ENCODE measurements around the gene RTP3. TPM values are rescaled to one million over a fixed set of nuclear protein-coding genes. Genes with fewer than 3 reads are reported as not detected.
"Not testable (repeated sequence)": the region's sequence is repeated elsewhere in the genome, so short reads cannot be mapped to it uniquely, and the experiment has no call there.

The RTP3 gene
- total RNA-seq, 1 donor from 2014 or later = not detected

DNA sequence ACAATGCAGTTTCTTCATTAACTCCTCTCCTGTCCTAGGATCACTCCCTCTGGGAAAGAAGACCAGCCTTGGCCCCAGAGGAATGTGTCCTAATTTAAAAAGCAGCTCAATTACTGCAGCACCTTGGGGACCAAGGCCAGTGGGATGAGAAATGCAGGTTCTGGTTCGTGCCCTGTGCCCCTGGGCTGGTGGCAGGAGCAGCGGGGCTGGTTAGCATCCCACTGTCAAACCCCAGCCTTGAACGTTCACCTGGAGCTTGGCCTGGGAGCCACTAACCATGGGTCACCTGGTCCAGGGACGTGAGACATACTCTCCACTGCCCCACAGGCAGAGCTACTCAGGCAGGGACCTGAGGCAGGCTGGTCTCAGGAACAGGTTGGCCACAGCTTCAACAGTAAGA is 8.4 kb upstream of the RTP3 start:
- H3K27ac Mint-ChIP-seq = no peak overlapping the region
- H3K36me3 Mint-ChIP-seq (ENCODE audit: low read depth) = no peaks in the 10 kb centered on the region
- no peaks in the 10 kb centered on the region for H3K9me3 Mint-ChIP-seq
- peaks cover 40% of the 10 kb centered on the region for H3K27me3 Mint-ChIP-seq (ENCODE audit: low read depth)
- no peak overlapping the region for H3K4me3 Mint-ChIP-seq (ENCODE audit: low read depth)
- DNase-seq (ENCODE audit: low spot score) = no peak
- intact Hi-C loops (cut with micrococcal nuclease) = loop anchor here (5.0 kb wide), 1 partner anchor 48 kb away; no protein-coding TSS in a partner anchor
- H3K4me1 Mint-ChIP-seq (ENCODE audit: low read depth) = peaks cover 15% of the 10 kb centered on the region

DNA sequence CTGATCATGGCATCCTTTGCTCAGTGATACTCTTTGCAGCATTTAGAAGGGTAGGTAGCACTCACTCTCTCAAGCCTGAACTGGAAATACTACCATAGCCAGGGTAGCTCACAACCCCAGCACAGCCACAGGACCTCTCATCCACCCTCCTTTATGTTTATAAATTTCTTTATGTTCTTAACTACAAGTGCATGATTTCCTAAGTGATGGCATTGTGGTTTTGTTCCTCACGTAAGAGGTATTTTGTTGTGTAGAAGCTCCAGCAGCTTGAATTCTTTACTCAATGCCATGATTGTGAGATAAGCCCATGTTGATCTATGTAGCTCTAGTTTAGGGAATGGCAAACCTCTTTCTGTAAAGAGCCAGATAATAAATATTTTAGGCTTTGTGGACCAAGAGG is 7.9 kb upstream of the RTP3 start:
- Mint-ChIP-seq H3K4me1 (ENCODE audit: low read depth) (peaks cover 15% of the 10 kb centered on the region), H3K4me3 (ENCODE audit: low read depth) (no peak overlapping the region)
- intact Hi-C loops (cut with micrococcal nuclease) = loop anchor here (5.0 kb wide), 1 partner anchor 47 kb away; no protein-coding TSS in a partner anchor

DNA sequence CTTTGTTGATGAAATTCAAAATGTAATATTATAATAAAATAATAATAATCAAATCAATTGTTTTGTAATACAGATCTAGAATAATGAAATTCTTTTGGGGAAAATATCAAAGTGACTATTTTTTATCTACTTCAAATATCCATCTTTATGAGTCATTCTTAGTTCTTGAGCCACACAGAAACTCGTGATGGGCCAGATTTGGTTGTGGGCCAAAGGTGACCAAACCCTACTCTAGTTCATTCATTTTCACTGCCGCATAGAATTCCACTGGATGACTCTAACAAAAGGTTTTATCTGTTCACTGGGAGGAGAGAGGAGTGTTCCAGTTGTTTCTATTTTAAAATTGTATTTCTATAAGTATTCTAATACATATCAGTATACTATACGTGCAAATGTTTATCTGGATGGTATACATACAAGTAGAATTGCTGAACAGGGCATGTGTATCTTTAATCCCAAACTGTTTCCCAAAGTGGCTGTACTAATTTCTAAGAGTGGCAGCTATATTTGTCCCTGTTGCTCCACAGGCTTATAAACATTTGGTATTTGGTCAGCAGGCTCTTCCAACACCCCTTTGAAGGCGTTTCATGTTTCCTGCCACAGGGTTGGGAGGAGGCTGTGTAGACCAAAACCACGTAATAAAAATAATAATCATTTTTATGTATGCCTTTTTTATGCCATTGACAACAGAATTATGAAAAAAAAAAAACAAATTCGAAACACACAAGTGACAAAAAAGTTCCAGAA is 7.3 kb upstream of the RTP3 start:
- H3K4me3 Mint-ChIP-seq (ENCODE audit: low read depth) = no peak overlapping the region

More for the DNA sequence above, 7.9 kb upstream of the RTP3 start:
- no peaks in the 10 kb centered on the region for H3K36me3 Mint-ChIP-seq (ENCODE audit: low read depth)
- no peak for DNase-seq (ENCODE audit: low spot score)
- no peak overlapping the region for H3K27ac Mint-ChIP-seq
- H3K9me3 Mint-ChIP-seq = no peaks in the 10 kb centered on the region
- H3K27me3 Mint-ChIP-seq (ENCODE audit: low read depth) = peaks cover 40% of the 10 kb centered on the region

DNA sequence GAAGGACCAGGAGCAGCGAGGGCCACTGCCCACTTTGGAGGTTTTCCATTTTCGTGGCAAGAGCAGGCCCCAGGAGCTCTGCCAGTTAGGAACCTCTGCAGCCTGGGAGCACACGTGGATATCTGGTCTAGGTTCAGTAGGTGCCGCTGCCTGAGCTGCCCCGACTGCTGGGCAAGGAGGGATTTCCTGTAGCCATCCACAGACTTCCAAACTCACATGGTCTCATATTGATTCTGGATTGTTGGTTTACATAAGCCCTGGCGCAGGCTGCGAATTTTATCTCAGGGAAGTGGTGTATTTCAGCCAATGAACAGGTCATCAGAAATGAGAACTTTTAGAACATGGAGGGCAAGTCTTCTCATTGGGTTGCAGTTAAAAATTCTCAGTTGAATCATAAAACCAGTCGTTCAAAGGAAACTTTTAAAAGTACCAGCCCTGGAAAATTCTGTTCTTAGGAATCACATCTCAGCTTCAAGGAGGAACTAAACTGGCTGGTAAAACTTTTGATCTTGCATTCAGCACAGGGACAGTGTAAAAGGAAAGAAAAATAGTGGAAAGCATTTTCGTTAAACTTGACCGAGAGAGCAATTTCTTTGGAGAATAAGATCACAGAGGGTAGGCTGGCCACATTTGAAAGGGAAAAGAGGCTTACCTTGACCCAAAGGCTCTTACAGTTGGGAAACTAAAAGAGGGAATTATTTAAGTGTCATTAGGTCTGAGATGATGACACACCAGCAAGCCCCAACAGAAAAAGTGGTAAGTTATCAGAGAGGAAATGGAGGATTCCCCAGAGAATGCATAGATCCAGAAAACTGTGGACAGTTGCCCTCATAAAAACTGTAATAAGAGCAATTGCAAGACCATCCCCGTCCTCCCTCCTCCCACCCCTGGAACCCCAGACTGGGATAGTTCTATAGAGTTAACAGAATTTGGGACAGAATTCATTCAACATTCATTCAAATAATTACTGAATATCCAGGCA is 6.4 kb upstream of the RTP3 start:
- H3K4me3 Mint-ChIP-seq (ENCODE audit: low read depth) = no peak overlapping the region
- H3K27ac Mint-ChIP-seq = no peak overlapping the region
- H3K27me3 Mint-ChIP-seq (ENCODE audit: low read depth) = peaks cover 38% of the 10 kb centered on the region
- no peaks in the 10 kb centered on the region for H3K36me3 Mint-ChIP-seq (ENCODE audit: low read depth)
- DNase-seq (ENCODE audit: low spot score) = no peak
- no peaks in the 10 kb centered on the region for H3K9me3 Mint-ChIP-seq
- intact Hi-C loops (cut with micrococcal nuclease) = no loop called here
- H3K4me1 Mint-ChIP-seq (ENCODE audit: low read depth) = peaks cover 15% of the 10 kb centered on the region

More for the DNA sequence above, 7.3 kb upstream of the RTP3 start:
- no peak for DNase-seq (ENCODE audit: low spot score)
- H3K4me1 Mint-ChIP-seq (ENCODE audit: low read depth) = peaks cover 15% of the 10 kb centered on the region
- no peak overlapping the region for H3K27ac Mint-ChIP-seq
- H3K27me3 Mint-ChIP-seq (ENCODE audit: low read depth) = peaks cover 40% of the 10 kb centered on the region
- intact Hi-C loops (cut with micrococcal nuclease) = no loop called here
- H3K36me3 Mint-ChIP-seq (ENCODE audit: low read depth) = no peaks in the 10 kb centered on the region
- H3K9me3 Mint-ChIP-seq = no peaks in the 10 kb centered on the region

DNA sequence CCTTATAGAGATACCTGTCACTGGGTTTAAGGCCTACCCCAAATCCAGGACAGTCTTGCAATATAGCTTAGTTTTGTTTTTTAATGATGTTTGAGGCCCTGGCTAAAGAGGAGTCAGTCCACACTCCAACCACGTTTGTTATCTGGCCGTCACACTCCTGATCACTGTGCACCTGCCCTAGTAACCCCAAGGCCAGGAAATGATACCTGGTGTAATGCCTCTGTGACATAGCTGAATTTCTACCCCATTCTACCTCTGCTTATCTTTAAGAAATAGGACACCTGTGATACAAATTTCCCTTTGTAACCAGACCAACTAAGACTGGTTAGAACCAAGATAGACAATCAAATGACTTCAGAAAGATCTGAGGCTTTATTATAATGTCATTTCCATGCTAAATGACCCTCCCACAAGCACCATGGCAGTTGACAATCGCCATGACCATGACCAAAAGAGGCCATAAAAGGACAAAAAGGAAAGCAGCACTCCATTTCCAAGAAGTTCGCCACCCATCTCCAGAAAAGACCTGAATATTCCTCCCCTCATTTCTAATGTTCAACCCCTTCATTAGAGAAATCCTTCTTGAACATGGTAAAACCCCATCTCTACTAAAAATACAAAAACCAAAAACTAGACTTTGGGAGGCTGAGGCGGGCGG is 4.8 kb upstream of the RTP3 start:
- peaks cover 15% of the 10 kb centered on the region for H3K4me1 Mint-ChIP-seq (ENCODE audit: low read depth)
- no peaks in the 10 kb centered on the region for H3K36me3 Mint-ChIP-seq (ENCODE audit: low read depth)
- H3K4me3 Mint-ChIP-seq (ENCODE audit: low read depth) = no peak overlapping the region
- H3K9me3 Mint-ChIP-seq = no peaks in the 10 kb centered on the region
- no peak overlapping the region for H3K27ac Mint-ChIP-seq
- DNase-seq (ENCODE audit: low spot score) = no peak
- intact Hi-C loops (cut with micrococcal nuclease) = no loop called here
- H3K27me3 Mint-ChIP-seq (ENCODE audit: low read depth) = peaks cover 26% of the 10 kb centered on the region

DNA sequence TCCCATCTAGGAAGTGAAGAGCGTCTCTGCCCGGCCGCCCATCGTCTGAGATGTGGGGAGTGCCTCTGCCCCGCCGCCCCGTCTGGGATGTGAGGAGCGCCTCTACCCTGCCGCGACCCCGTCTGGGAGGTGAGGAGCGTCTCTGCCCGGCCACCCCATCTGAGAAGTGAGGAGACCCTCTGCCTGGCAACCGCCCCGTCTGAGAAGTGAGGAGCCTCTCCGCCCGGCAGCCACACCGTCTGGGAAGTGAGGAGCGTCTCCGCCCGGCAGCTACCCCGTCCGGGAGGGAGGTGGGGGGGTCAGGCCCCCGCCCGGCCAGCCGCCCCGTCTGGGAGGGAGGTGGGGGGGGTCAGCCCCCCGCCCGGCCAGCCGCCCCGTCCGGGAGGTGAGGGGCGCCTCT is 3.3 kb upstream of the RTP3 start:
- H3K4me1 Mint-ChIP-seq (ENCODE audit: low read depth); H3K4me3 Mint-ChIP-seq (ENCODE audit: low read depth); intact Hi-C loops (cut with micrococcal nuclease): not testable (repeated sequence)

DNA sequence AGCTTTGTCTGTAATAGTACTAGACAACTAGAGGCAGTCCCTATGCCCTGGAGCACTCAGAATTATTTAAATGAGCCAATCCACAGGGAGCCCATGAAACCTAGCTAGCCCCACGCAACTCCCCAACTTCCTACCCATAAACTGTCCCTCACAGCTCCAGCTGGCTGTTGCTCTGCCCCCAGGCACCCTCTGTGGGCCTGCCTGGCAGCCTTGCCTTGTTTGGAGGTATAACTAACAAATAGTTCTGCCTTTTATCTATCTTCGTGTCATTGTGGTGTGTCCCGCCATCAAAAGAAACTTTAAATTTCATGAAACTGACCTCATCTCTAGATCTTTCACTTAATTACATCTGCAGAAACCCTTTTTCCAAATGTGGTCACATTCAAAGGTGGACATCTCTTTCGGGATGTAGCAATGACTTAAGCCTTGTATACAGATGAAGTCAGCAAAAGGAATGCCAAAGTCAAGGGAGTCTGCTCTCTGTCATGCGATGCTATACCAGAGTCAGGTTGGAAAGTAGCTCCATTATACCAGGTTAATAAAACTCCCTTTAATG is 1.8 kb upstream of the RTP3 start:
- H3K27ac Mint-ChIP-seq = no peak overlapping the region
- intact Hi-C loops (cut with micrococcal nuclease) = loop anchor here (2.0 kb wide), 1 partner anchor 63 kb away; no protein-coding TSS in a partner anchor
- H3K4me3 Mint-ChIP-seq (ENCODE audit: low read depth) = no peak overlapping the region
- H3K4me1 Mint-ChIP-seq (ENCODE audit: low read depth) = peaks cover 2% of the 10 kb centered on the region
- H3K27me3 Mint-ChIP-seq (ENCODE audit: low read depth) = peaks cover 19% of the 10 kb centered on the region
- no peaks in the 10 kb centered on the region for H3K36me3 Mint-ChIP-seq (ENCODE audit: low read depth)
- DNase-seq (ENCODE audit: low spot score) = no peak
- no peaks in the 10 kb centered on the region for H3K9me3 Mint-ChIP-seq

More for the DNA sequence above, 3.3 kb upstream of the RTP3 start:
- H3K36me3 Mint-ChIP-seq (ENCODE audit: low read depth); H3K9me3 Mint-ChIP-seq; H3K27ac Mint-ChIP-seq; DNase-seq (ENCODE audit: low spot score): not testable (repeated sequence)
- peaks cover 24% of the 10 kb centered on the region for H3K27me3 Mint-ChIP-seq (ENCODE audit: low read depth)

DNA sequence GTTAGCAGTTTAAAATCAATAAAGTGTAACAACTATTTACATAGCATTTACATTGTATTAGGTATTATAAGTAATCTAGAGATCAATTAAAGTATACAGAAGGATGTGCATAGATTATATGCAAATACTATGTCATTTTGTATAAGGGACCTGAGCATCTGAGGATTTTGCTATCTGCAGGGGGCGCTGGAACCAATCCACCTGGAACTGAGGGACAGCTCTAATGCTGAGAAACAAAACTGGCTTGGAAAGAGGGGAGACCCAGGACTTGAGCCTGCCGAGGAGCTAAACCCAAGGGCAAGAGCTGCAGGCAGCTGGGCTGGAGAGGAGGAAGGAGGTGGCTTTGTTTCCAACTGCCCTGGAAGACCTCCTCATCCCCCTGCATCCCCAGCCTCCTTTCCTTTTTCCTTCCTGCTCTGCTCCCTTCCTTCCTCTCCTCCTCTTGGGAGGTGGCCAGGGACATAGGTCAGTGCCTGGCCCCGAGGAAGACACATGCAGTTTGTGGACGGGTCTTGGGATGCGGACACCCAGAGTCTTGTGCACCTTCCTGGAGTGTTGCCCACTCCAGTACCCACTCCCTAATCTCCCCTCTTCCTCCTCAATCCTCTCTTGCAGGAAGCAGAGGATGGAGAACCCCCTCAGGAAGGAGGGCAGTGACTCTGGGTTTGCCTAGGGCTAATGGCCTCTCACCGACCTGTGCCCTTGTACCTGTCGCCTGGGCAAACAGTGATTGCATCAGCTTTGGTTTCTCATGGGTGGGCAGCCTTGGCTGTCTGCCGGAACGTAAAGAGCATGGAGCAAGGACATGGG is 825 bp upstream of the RTP3 start:
- no peak overlapping the region for H3K27ac Mint-ChIP-seq
- H3K9me3 Mint-ChIP-seq = no peaks in the 10 kb centered on the region
- H3K4me3 Mint-ChIP-seq (ENCODE audit: low read depth) = no peak overlapping the region
- DNase-seq (ENCODE audit: low spot score) = peak; percentile 20
- intact Hi-C loops (cut with micrococcal nuclease) = loop anchor here (2.0 kb wide), 1 partner anchor 62 kb away; no protein-coding TSS in a partner anchor
- no peaks in the 10 kb centered on the region for H3K36me3 Mint-ChIP-seq (ENCODE audit: low read depth)
- H3K4me1 Mint-ChIP-seq (ENCODE audit: low read depth) = peaks cover 2% of the 10 kb centered on the region
- H3K27me3 Mint-ChIP-seq (ENCODE audit: low read depth) = peaks cover 13% of the 10 kb centered on the region

DNA sequence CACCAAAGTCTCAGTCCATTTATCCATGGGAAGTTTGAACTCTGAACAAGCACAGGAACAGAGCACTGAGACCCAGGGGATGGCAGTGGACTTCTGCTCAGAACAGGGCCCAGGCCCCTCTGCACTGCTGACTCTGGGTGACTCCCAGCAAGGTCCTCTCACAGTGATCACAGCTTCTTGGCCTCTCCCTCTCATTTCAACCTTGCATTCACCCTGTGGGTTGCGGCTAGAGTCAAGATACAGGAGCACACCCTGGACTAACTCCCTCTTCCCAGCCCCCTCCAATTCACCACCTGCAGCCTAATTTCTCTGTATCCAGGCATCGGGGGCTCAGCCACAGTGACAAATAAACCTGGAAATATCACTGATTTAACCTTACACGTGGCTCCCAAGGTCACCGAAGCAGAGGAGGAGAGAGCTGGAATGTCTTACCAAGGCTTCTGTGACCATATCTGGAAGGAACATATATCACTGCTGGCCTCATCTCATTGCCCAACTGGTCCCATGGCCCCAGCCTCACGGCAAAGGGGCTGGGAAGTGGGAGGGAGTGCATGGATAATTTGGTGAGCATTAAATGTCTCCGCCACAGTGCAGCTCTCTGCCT is 1.2 kb downstream of the RTP3 start:
- intact Hi-C loops (cut with micrococcal nuclease) = no loop called here
- DNase-seq (ENCODE audit: low spot score) = no peak
- Mint-ChIP-seq H3K27me3 (ENCODE audit: low read depth) (peaks cover 6% of the 10 kb centered on the region), H3K9me3 (no peaks in the 10 kb centered on the region), H3K27ac (no peak overlapping the region), H3K4me3 (ENCODE audit: low read depth) (no peak overlapping the region), H3K36me3 (ENCODE audit: low read depth) (no peaks in the 10 kb centered on the region), H3K4me1 (ENCODE audit: low read depth) (peaks cover 5% of the 10 kb centered on the region)

DNA sequence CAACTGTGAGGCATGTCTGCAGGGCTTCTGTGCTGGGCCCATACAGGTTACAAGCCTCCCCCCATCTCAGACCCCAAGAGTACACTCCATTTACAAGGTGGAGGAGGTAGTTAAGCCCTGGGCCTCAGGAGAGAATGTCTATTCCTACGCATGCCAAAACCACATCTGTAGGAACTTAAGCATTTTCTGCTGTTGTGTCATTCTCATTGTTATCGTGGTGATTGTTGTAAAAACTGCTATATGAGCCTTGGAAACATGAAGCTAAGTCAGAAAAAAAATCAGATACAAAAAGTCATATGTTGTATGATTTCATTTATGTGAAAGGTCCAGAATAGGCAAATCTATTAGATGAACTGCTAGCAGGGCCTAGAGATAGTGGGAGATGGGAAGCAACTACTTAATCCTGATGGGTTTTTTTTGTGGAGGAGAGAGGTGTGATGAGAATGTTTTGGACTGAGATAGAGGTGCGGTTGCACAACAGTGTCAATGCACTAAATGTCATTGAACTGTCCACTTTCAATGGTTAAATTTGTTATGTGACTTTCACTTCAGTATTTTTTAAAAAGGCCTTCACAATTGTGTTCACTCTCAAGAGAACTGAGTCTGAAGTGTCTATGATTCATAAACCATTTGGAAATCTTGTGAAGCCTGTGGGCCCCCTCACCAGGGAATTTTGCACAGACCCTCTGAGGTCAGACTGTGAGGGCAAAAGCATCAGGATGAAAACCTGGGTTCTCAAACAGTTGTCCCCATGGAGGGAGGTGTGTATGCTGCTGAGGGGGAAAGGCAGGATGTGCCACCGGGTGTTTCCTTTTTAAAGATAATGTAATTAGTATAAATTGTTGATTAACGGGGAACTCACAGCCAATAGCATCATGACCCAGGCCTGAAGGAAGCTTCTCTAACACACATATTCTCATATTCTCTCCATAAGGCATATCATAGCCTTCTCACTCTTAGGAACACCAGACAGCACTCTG is 3.2 kb downstream of the RTP3 start:
- Mint-ChIP-seq H3K27ac (no peak overlapping the region), H3K4me1 (ENCODE audit: low read depth) (peaks cover 14% of the 10 kb centered on the region), H3K36me3 (ENCODE audit: low read depth) (no peaks in the 10 kb centered on the region), H3K9me3 (no peaks in the 10 kb centered on the region), H3K4me3 (ENCODE audit: low read depth) (no peak overlapping the region), H3K27me3 (ENCODE audit: low read depth) (peaks cover 8% of the 10 kb centered on the region)
- DNase-seq (ENCODE audit: low spot score) = no peak
- intact Hi-C loops (cut with micrococcal nuclease) = no loop called here

DNA sequence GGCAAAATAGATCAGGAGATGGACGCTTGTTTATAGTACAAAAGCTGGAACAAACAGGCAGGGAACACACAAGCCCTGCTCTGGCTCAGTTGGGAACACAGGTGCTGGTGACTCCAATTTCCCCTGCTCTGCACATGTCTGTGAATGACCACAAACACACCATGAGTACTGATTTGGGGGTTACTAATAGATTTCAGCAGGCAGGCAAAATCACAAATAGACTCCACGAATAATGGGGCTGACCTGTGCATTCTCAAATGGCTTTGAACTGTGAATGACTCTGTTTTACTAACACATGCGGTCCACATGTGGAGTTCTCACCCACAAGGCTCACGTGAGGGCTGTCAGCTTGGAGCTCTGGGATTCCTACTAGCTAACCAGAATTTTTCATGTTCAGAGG is 3.9 kb downstream of the RTP3 start:
- no peak for DNase-seq (ENCODE audit: low spot score)
- intact Hi-C loops (cut with micrococcal nuclease) = no loop called here
- peaks cover 14% of the 10 kb centered on the region for H3K4me1 Mint-ChIP-seq (ENCODE audit: low read depth)
- no peak overlapping the region for H3K4me3 Mint-ChIP-seq (ENCODE audit: low read depth)
- no peaks in the 10 kb centered on the region for H3K36me3 Mint-ChIP-seq (ENCODE audit: low read depth)
- H3K27ac Mint-ChIP-seq = no peak overlapping the region
- peaks cover 7% of the 10 kb centered on the region for H3K27me3 Mint-ChIP-seq (ENCODE audit: low read depth)
- H3K9me3 Mint-ChIP-seq = no peaks in the 10 kb centered on the region
